Sigmoid colon (tissue), 7 donors: ENCODE results near the gene MRLN. TPM values are rescaled to one million over a fixed set of nuclear protein-coding genes. Genes with fewer than 3 reads are reported as not detected.

Experiments used
- DNase-seq: peaks from one replicate; pipeline ENCODE4 v3.0.0-alpha.2; 2019
- H3K27ac ChIP-seq, 4 donors: fragments of 200-600 bp; sonication (generic); one replicate each; pipeline ENCODE4 v1.5.1; 2016 to 2019; ENCODE audit warnings: mild to moderate bottlenecking in 1 of 4
- H3K27me3 ChIP-seq, 3 donors: fragments of 200-600 bp; sonication (generic); one replicate each; pipeline ENCODE4 v1.5.1; 2019; ENCODE audit warnings: mild to moderate bottlenecking in 1 of 3
- H3K36me3 ChIP-seq, 4 donors: fragments of 200-600 bp; sonication (generic); one replicate each; pipeline ENCODE4 v1.5.1; 2016 to 2019
- H3K4me1 ChIP-seq, 4 donors: fragments of 200-600 bp; sonication (generic); one replicate each; pipeline ENCODE4 v1.5.1; 2017 to 2019
- H3K4me3 ChIP-seq, 4 donors: fragments of 200-600 bp; sonication (generic); one replicate each; pipeline ENCODE4 v1.5.1; 2017 to 2019; ENCODE audit warnings: mild to moderate bottlenecking in 2 of 4, moderate library complexity in 1 of 4
- H3K9me3 ChIP-seq, 4 donors: fragments of 200-600 bp in 3 of 4; sonication (generic) in 3 of 4; one replicate each; pipeline versions ENCODE4 v1.5.1 to v1.6.1; 2013 to 2019
- CTCF ChIP-seq, 4 experiments: fragments of 450-650 bp in 3 of 4; fragments of 200-600 bp in 1 of 4; IDR thresholded peaks; one replicate each; pipeline ENCODE4 v1.5.1; 2016 to 2019; ENCODE audit warnings: antibody characterized with exemption in 4 of 4, mild to moderate bottlenecking in 3 of 4, moderate library complexity in 2 of 4
- EP300 ChIP-seq, 4 donors: sonication (generic); formaldehyde crosslinking; IDR thresholded peaks; one replicate each; pipeline ENCODE4 v1.6.1; 2017; ENCODE audit warnings: antibody characterized with exemption in 4 of 4
- POLR2A ChIP-seq, 2 donors: fragments of 450-650 bp; IDR thresholded peaks; one replicate each; pipeline ENCODE4 v1.6.1; 2016; ENCODE audit warnings: antibody characterized with exemption in 2 of 2, mild to moderate bottlenecking in 2 of 2, moderate library complexity in 2 of 2
- POLR2AphosphoS5 ChIP-seq, 4 donors: sonication (generic); formaldehyde crosslinking; IDR thresholded peaks; one replicate each; pipeline ENCODE4 v1.6.1; 2017; ENCODE audit warnings: antibody characterized with exemption in 4 of 4
- WGBS, 2 donors: extraction: QIAGEN DNeasy Blood & Tissue Kit; methylation state at CpG; one replicate each; pipeline ENCODE4 v1.1.7; 2013; 5-methylcytosine and 5-hydroxymethylcytosine counted together
- intact Hi-C: fragments of 100-400 bp; cut with DNase I; formaldehyde crosslinking; loops from one replicate; pipeline ENCODE4 v1.15.1; 2023
- polyA plus RNA-seq, 3 donors: library from polyadenylated mRNA; stranded (reverse); fragments of 200-250 nt; gene quantifications; one replicate each; pipeline ENCODE4 v1.2.3, GENCODE V29; 2013
- total RNA-seq, 4 donors: library from RNA; depleted of rRNA; stranded (reverse); fragments of >200 nt; gene quantifications; one replicate each; pipeline ENCODE4 v1.1.0, GENCODE V29; 2016
- donor health status: healthy with polysubstance abuse.
- donor health status: Bipolar disorder and iron deficiency.
- donor health status: healthy.

The MRLN gene
- total and polyA plus RNA-seq, 7 donors: not detected

- no peaks in the 10 kb centered on the region for H3K4me1 ChIP-seq
- no peak for DNase-seq
- TF ChIP-seq POLR2AphosphoS5 (IDR thresholded peaks at IDR 0.05) (no peak), CTCF (IDR thresholded peaks at IDR 0.05) (no peak), EP300 (IDR thresholded peaks at IDR 0.05) (no peak), POLR2A (IDR thresholded peaks at IDR 0.05) (no peak)
- intact Hi-C loops: no loop called here
- 94% methylated on average over 6 of the region's 6 CpGs for WGBS, 2 donors
- H3K27ac ChIP-seq: no peak overlapping the region
- H3K9me3 ChIP-seq: no peaks in the 10 kb centered on the region
- no peaks in the 10 kb centered on the region for H3K36me3 ChIP-seq
- H3K27me3 ChIP-seq: no peaks in the 10 kb centered on the region
- H3K4me3 ChIP-seq: no peak overlapping the region
Observed at GRCh38 chr10:59774451-59774850, 21.2 kb upstream of the MRLN start.

GRCh38 chr10:59773088-59773487 lies 19.8 kb upstream of the MRLN start:
- no peak for TF ChIP-seq EP300 (IDR thresholded peaks at IDR 0.05)
- no peak for TF ChIP-seq POLR2AphosphoS5 (IDR thresholded peaks at IDR 0.05)
- TF ChIP-seq POLR2A (IDR thresholded peaks at IDR 0.05): no peak
- TF ChIP-seq CTCF (IDR thresholded peaks at IDR 0.05): no peak
- H3K4me1 ChIP-seq: no peaks in the 10 kb centered on the region
- no peaks in the 10 kb centered on the region for H3K27me3 ChIP-seq
- intact Hi-C loops: no loop called here
- no peak overlapping the region for H3K27ac ChIP-seq
- 51 to 70% methylated on average over 2 of the region's 2 CpGs for WGBS, 2 donors
- H3K4me3 ChIP-seq: no peak overlapping the region
- no peaks in the 10 kb centered on the region for H3K36me3 ChIP-seq
- H3K9me3 ChIP-seq: no peaks in the 10 kb centered on the region
- DNase-seq: no peak

GRCh38 chr10:59771162-59771807 lies 18.0 kb upstream of the MRLN start:
- DNase-seq: no peak
- Histone ChIP-seq H3K4me3 (no peak overlapping the region), H3K9me3 (no peaks in the 10 kb centered on the region), H3K36me3 (no peaks in the 10 kb centered on the region), H3K27ac (no peak overlapping the region), H3K4me1 (no peaks in the 10 kb centered on the region), H3K27me3 (no peaks in the 10 kb centered on the region)
- no peak for TF ChIP-seq POLR2AphosphoS5 (IDR thresholded peaks at IDR 0.05)
- TF ChIP-seq CTCF (IDR thresholded peaks at IDR 0.05): no peak
- TF ChIP-seq POLR2A (IDR thresholded peaks at IDR 0.05): no peak
- intact Hi-C loops: no loop called here
- 38 to 80% methylated on average over 7 of the region's 7 CpGs for WGBS, 2 donors

GRCh38 chr10:59770689-59771088 lies 17.4 kb upstream of the MRLN start:
- WGBS, 2 donors: 92 to 97% methylated on average over 11 of the region's 11 CpGs
- no peaks in the 10 kb centered on the region for H3K27me3 ChIP-seq
- TF ChIP-seq POLR2A (IDR thresholded peaks at IDR 0.05) (no peak), CTCF (IDR thresholded peaks at IDR 0.05) (no peak), POLR2AphosphoS5 (IDR thresholded peaks at IDR 0.05) (no peak), EP300 (IDR thresholded peaks at IDR 0.05) (no peak)
- H3K36me3 ChIP-seq: no peaks in the 10 kb centered on the region
- H3K9me3 ChIP-seq: no peaks in the 10 kb centered on the region
- H3K4me3 ChIP-seq: no peak overlapping the region
- DNase-seq: no peak
- intact Hi-C loops: no loop called here
- no peaks in the 10 kb centered on the region for H3K4me1 ChIP-seq
- H3K27ac ChIP-seq: no peak overlapping the region

GRCh38 chr10:59762505-59762904 lies 9.2 kb upstream of the MRLN start:
- Histone ChIP-seq H3K9me3 (no peaks in the 10 kb centered on the region), H3K4me1 (no peaks in the 10 kb centered on the region), H3K36me3 (no peaks in the 10 kb centered on the region), H3K27ac (no peak overlapping the region), H3K4me3 (no peak overlapping the region), H3K27me3 (no peaks in the 10 kb centered on the region)
- intact Hi-C loops: no loop called here
- 44 to 57% methylated on average over 2 of the region's 2 CpGs for WGBS, 2 donors
- no peak for DNase-seq
- no peak for TF ChIP-seq POLR2AphosphoS5 (IDR thresholded peaks at IDR 0.05)
- no peak for TF ChIP-seq CTCF (IDR thresholded peaks at IDR 0.05)
- TF ChIP-seq EP300 (IDR thresholded peaks at IDR 0.05): no peak
- TF ChIP-seq POLR2A (IDR thresholded peaks at IDR 0.05): no peak
